ENCODE data around the gene PBXIP1.

GRCh38 chr1:154935749-154936554, 19.9 kb downstream of the PBXIP1 start:
- TF ChIP-seq EZH2 (IDR thresholded peaks at IDR 0.05; ENCODE audit: borderline replicate concordance, low read depth, low read length, severe bottlenecking) (no peak), CTCF (IDR thresholded peaks at IDR 0.05; ENCODE audit: borderline replicate concordance, extremely low read depth, low read length, poor library complexity, severe bottlenecking) (no peak)

Data from DND-41 (cell line).